ENCODE results near the gene ARHGDIG.

The ARHGDIG gene

DNA sequence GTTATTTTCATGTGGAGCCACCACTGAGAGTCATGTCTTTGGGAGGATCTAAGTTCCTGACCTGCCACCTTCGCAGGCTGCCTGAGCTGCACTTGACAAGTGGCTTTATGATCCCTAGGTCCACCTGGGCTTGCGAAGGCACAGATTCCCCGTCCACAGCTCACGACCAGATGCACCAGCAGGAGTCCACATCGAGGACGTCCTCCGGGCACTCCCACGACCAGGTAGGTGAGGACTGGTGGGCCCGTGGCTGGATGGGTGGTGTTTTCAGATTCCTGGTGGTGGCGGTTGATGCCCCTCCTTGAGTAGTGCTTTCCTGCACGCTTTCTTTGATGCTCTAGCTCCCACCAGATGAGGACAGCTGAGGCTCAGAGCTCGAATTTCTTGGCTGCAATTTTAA lies 31.0 kb upstream of the ARHGDIG start:
- Histone ChIP-seq H3K4me3 (replicated peaks; ENCODE audit: insufficient read depth, low read length) (no peak overlapping the region), H3K27ac (replicated peaks) (no peak overlapping the region), H3K27me3 (ENCODE audit: insufficient read depth, poor library complexity, severe bottlenecking) (no peaks in the 10 kb centered on the region)
- TF ChIP-seq REST (IDR thresholded peaks at IDR 0.05; ENCODE audit: insufficient replicate concordance, low read depth), result no peak
- DNase-seq (ENCODE audit: low read depth in 1 of 2, low spot score in 1 of 2), result no peak

DNA sequence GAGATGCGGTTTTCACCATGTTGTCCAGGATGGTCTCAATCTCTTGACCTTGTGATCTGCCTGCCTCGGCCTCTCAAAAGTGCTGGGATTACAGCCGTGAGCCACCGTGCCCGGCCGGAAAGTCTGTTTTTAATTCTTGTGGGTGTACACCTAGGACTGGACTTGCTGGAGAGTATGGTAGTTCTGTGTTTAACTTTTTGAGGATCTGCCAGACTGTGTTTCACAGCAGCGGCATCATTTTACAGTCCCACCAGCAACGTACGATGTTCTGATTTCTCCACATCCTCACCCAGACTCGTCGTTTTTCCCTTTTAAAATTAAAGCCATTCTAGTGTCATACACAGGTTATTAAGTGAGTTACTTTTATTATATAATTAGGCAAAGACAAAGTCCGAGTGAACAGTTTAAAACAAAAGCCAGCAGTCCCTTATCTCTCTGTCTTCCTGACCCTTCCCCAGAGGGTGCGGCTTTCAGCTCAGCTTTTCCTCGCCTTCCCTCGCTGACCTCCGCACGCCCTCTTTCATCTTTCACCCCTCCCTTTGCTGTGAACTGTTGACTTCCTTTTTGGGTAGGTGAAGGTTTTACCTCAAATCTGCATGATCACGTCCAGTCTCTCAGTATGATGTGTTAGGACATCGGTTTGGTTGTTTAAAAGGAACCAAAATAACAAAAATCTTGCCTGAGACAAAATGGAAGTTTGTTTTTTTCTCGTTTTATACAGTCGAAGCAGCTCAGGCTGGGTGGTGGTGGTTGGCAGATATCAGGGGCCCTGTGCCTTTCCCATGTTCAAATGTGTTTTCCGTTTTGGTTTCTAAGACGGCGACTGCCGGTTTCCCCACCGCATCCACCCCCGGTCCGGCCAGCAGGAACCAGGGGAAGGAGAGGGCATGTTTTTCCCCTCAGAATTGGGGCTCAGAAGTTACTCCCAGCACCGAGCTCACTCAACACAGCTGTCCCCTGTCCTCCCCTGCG lies 27.7 kb upstream of the ARHGDIG start:
- peak overlapping the region; percentile 25 for H3K27ac ChIP-seq (replicated peaks)
- peak in 1 of 2 experiments; percentile 43 for DNase-seq (ENCODE audit: low read depth in 1 of 2, low spot score in 1 of 2)
- no peaks in the 10 kb centered on the region for H3K27me3 ChIP-seq (ENCODE audit: insufficient read depth, poor library complexity, severe bottlenecking)
- H3K4me3 ChIP-seq (replicated peaks; ENCODE audit: insufficient read depth, low read length), result no peak overlapping the region
- TF ChIP-seq CTCF (IDR thresholded peaks at IDR 0.05; ENCODE audit: insufficient read depth, low read length), result no peak
- no peak for TF ChIP-seq GABPA (IDR thresholded peaks at IDR 0.05; ENCODE audit: low read depth)
- no peak for TF ChIP-seq POLR2AphosphoS5 (IDR thresholded peaks at IDR 0.05; ENCODE audit: low read depth)
- TF ChIP-seq REST (IDR thresholded peaks at IDR 0.05; ENCODE audit: insufficient replicate concordance, low read depth), result no peak
- no peak for TF ChIP-seq SPI1 (IDR thresholded peaks at IDR 0.05; ENCODE audit: borderline replicate concordance, low read depth)

DNA sequence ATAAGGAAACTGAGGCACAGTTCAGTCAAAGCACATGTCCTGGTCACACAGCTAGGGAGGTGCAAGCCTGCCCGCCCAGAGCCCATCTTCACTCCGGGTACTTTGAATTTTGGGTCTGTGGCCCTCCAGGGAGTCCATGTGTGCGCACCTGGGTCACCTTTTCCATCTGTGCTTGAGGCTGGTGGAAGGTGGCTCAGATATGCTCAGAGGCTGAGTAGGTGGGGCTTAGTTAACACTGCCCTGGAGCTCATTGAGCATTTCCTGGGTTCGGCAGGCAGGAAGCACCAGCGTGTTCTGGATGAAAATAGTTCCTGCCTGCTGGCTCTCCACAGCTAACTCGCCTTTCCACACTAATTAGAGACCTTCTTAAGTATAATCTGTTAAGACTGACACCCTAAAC lies 26.6 kb upstream of the ARHGDIG start:
- Histone ChIP-seq H3K27ac (replicated peaks) (no peak overlapping the region), H3K27me3 (ENCODE audit: insufficient read depth, poor library complexity, severe bottlenecking) (no peaks in the 10 kb centered on the region), H3K4me3 (replicated peaks; ENCODE audit: insufficient read depth, low read length) (no peak overlapping the region)
- DNase-seq (ENCODE audit: low read depth in 1 of 2, low spot score in 1 of 2), result no peak
- TF ChIP-seq SPI1 (IDR thresholded peaks at IDR 0.05; ENCODE audit: borderline replicate concordance, low read depth) (no peak), POLR2AphosphoS5 (IDR thresholded peaks at IDR 0.05; ENCODE audit: low read depth) (no peak), GABPA (IDR thresholded peaks at IDR 0.05; ENCODE audit: low read depth) (no peak), CTCF (IDR thresholded peaks at IDR 0.05; ENCODE audit: insufficient read depth, low read length) (no peak), REST (IDR thresholded peaks at IDR 0.05; ENCODE audit: insufficient replicate concordance, low read depth) (no peak)

Measured in HL-60 (cell line).